22Rv1 (cell line): ENCODE results near the gene LRPPRC.

Experiments
- ZFX ChIP-seq: fragments of 450-650 bp; IDR thresholded peaks from 2 replicates; pipeline ENCODE4 v1.6.1; 2017; ENCODE audit warnings: antibody characterized with exemption, borderline replicate concordance
- TF ChIP-seq, protein P1 (sequence below): fragments of 450-650 bp; IDR thresholded peaks from 2 replicates; pipeline ENCODE4 v1.5.1; 2017; ENCODE audit warnings: mild to moderate bottlenecking

DNA sequence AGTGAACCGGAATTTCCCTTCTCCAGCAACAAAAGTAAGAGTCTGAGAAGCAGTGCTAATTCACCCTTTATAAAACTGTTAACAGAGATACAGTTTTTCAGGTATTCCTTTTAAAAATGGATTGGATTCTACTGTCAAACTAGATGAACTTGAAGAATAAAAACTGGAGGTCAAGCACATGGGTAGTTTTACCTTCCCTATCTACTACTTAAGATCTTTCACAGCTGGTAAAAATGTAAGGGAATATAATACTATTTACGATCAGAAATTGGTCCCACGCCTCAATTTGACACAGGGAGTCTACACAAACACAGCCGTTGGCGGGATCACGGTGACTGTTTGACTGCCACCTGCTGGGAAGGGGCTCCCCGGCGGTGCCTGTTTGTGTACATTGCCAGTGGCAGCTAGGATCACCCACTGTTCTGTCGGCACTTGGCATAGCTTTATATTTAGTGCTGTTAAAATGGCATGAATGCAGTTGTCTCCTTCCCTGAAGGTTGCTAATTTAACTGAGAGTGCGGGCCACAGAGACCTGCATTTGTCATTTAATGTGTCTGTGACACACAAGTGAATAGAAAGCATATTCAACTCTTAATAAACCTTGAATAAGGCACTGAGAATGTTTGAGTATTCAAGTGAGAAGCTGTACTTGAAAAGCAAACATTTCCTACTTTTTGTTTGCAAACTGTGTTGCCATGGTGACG is 97.5 kb downstream of the LRPPRC start:
- TF ChIP-seq, protein P1, sequence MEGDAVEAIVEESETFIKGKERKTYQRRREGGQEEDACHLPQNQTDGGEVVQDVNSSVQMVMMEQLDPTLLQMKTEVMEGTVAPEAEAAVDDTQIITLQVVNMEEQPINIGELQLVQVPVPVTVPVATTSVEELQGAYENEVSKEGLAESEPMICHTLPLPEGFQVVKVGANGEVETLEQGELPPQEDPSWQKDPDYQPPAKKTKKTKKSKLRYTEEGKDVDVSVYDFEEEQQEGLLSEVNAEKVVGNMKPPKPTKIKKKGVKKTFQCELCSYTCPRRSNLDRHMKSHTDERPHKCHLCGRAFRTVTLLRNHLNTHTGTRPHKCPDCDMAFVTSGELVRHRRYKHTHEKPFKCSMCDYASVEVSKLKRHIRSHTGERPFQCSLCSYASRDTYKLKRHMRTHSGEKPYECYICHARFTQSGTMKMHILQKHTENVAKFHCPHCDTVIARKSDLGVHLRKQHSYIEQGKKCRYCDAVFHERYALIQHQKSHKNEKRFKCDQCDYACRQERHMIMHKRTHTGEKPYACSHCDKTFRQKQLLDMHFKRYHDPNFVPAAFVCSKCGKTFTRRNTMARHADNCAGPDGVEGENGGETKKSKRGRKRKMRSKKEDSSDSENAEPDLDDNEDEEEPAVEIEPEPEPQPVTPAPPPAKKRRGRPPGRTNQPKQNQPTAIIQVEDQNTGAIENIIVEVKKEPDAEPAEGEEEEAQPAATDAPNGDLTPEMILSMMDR = peak; percentile 57
- no peak for TF ChIP-seq ZFX
